Sigmoid colon (tissue), 7 donors: ENCODE measurements around the gene DOCK3. TPM values are rescaled to one million over a fixed set of nuclear protein-coding genes. Genes with fewer than 3 reads are reported as not detected.
A peak's percentile ranks its signal among the peaks of the same experiment; 100 is the strongest.
"Not testable (repeated sequence)": the region's sequence is repeated elsewhere in the genome, so short reads cannot be mapped to it uniquely, and the experiment has no call there.

ENCODE experiments used
- DNase-seq: peaks from one replicate; pipeline ENCODE4 v3.0.0-alpha.2; 2019
- H3K27ac ChIP-seq, 4 donors: fragments of 200-600 bp; sonication (generic); one replicate each; pipeline ENCODE4 v1.5.1; 2016 to 2019; ENCODE audit warnings: mild to moderate bottlenecking in 1 of 4
- H3K27me3 ChIP-seq, 3 donors: fragments of 200-600 bp; sonication (generic); one replicate each; pipeline ENCODE4 v1.5.1; 2019; ENCODE audit warnings: mild to moderate bottlenecking in 1 of 3
- H3K36me3 ChIP-seq, 4 donors: fragments of 200-600 bp; sonication (generic); one replicate each; pipeline ENCODE4 v1.5.1; 2016 to 2019
- H3K4me1 ChIP-seq, 4 donors: fragments of 200-600 bp; sonication (generic); one replicate each; pipeline ENCODE4 v1.5.1; 2017 to 2019
- H3K4me3 ChIP-seq, 4 donors: fragments of 200-600 bp; sonication (generic); one replicate each; pipeline ENCODE4 v1.5.1; 2017 to 2019; ENCODE audit warnings: mild to moderate bottlenecking in 2 of 4, moderate library complexity in 1 of 4
- H3K9me3 ChIP-seq, 4 donors: fragments of 200-600 bp in 3 of 4; sonication (generic) in 3 of 4; one replicate each; pipeline versions ENCODE4 v1.5.1 to v1.6.1; 2013 to 2019
- CTCF ChIP-seq, 4 experiments: fragments of 450-650 bp in 3 of 4; fragments of 200-600 bp in 1 of 4; IDR thresholded peaks; one replicate each; pipeline ENCODE4 v1.5.1; 2016 to 2019; ENCODE audit warnings: antibody characterized with exemption in 4 of 4, mild to moderate bottlenecking in 3 of 4, moderate library complexity in 2 of 4
- EP300 ChIP-seq, 4 donors: sonication (generic); formaldehyde crosslinking; IDR thresholded peaks; one replicate each; pipeline ENCODE4 v1.6.1; 2017; ENCODE audit warnings: antibody characterized with exemption in 4 of 4
- POLR2A ChIP-seq, 2 donors: fragments of 450-650 bp; IDR thresholded peaks; one replicate each; pipeline ENCODE4 v1.6.1; 2016; ENCODE audit warnings: antibody characterized with exemption in 2 of 2, mild to moderate bottlenecking in 2 of 2, moderate library complexity in 2 of 2
- POLR2AphosphoS5 ChIP-seq, 4 donors: sonication (generic); formaldehyde crosslinking; IDR thresholded peaks; one replicate each; pipeline ENCODE4 v1.6.1; 2017; ENCODE audit warnings: antibody characterized with exemption in 4 of 4
- WGBS, 2 donors: extraction: QIAGEN DNeasy Blood & Tissue Kit; methylation state at CpG; one replicate each; pipeline ENCODE4 v1.1.7; 2013; 5-methylcytosine and 5-hydroxymethylcytosine counted together
- intact Hi-C: fragments of 100-400 bp; cut with DNase I; formaldehyde crosslinking; loops from one replicate; pipeline ENCODE4 v1.15.1; 2023
- polyA plus RNA-seq, 3 donors: library from polyadenylated mRNA; stranded (reverse); fragments of 200-250 nt; gene quantifications; one replicate each; pipeline ENCODE4 v1.2.3, GENCODE V29; 2013
- total RNA-seq, 4 donors: library from RNA; depleted of rRNA; stranded (reverse); fragments of >200 nt; gene quantifications; one replicate each; pipeline ENCODE4 v1.1.0, GENCODE V29; 2016
- donor health status: healthy with polysubstance abuse.
- donor health status: Bipolar disorder and iron deficiency.
- donor health status: healthy.

DOCK3 gene
- total and polyA plus RNA-seq, 7 donors, result 0.25 to 4.4 (median 3.3) TPM; not detected in 2

GRCh38 chr3:50883755-50884154, 209.0 kb downstream of the DOCK3 start:
- intact Hi-C loops, result loop anchor here (10.0 kb wide), 1 partner anchor 269 kb away; the partner anchor contains the start of genes CISH and MAPKAPK3
- TF ChIP-seq POLR2AphosphoS5 (IDR thresholded peaks at IDR 0.05) (no peak), EP300 (IDR thresholded peaks at IDR 0.05) (no peak), POLR2A (IDR thresholded peaks at IDR 0.05) (no peak), CTCF (IDR thresholded peaks at IDR 0.05) (no peak)
- no peaks in the 10 kb centered on the region for H3K9me3 ChIP-seq
- WGBS, 2 donors, result 85 to 89% methylated on average over 4 of the region's 4 CpGs
- no peaks in the 10 kb centered on the region for H3K27me3 ChIP-seq
- no peaks in the 10 kb centered on the region for H3K4me1 ChIP-seq
- H3K4me3 ChIP-seq, result no peak overlapping the region
- H3K36me3 ChIP-seq, result no peaks in the 10 kb centered on the region
- no peak for DNase-seq
- H3K27ac ChIP-seq, result no peak overlapping the region

GRCh38 chr3:50885070-50885850, 210.5 kb downstream of the DOCK3 start:
- DNase-seq, result no peak
- 65 to 75% methylated on average over 5 of the region's 5 CpGs for WGBS, 2 donors
- Histone ChIP-seq H3K27ac (no peak overlapping the region), H3K9me3 (no peaks in the 10 kb centered on the region), H3K36me3 (no peaks in the 10 kb centered on the region), H3K4me3 (no peak overlapping the region), H3K27me3 (no peaks in the 10 kb centered on the region), H3K4me1 (no peaks in the 10 kb centered on the region)
- intact Hi-C loops, result loop anchor here (10.0 kb wide), 1 partner anchor 270 kb away; the partner anchor contains the start of genes CISH and MAPKAPK3
- TF ChIP-seq POLR2AphosphoS5 (IDR thresholded peaks at IDR 0.05) (no peak), CTCF (IDR thresholded peaks at IDR 0.05) (peak in 1 of 4 experiments; percentile 20), POLR2A (IDR thresholded peaks at IDR 0.05) (no peak), EP300 (IDR thresholded peaks at IDR 0.05) (no peak)

GRCh38 chr3:50890688-50891344, 216.1 kb downstream of the DOCK3 start:
- DNase-seq, result no peak
- no peak for TF ChIP-seq POLR2A (IDR thresholded peaks at IDR 0.05)
- TF ChIP-seq POLR2AphosphoS5 (IDR thresholded peaks at IDR 0.05), result no peak
- Histone ChIP-seq H3K27me3 (no peaks in the 10 kb centered on the region), H3K9me3 (peaks cover 0 to 5% (median 0%) of the 10 kb centered on the region in 4 donors), H3K27ac (no peak overlapping the region), H3K4me3 (no peak overlapping the region), H3K4me1 (no peaks in the 10 kb centered on the region), H3K36me3 (no peaks in the 10 kb centered on the region)
- intact Hi-C loops, result no loop called here
- 34 to 43% methylated on average over 3 of the region's 3 CpGs for WGBS, 2 donors

- 5 to 12% methylated on average over 1 of the region's 1 CpG for WGBS, 2 donors
- H3K27ac ChIP-seq, DNase-seq, H3K4me3 ChIP-seq, H3K4me1 ChIP-seq, H3K9me3 ChIP-seq, intact Hi-C loops, H3K27me3 ChIP-seq, H3K36me3 ChIP-seq: not testable (repeated sequence)
These were observed 226.4 kb downstream of the DOCK3 start for GRCh38 chr3:50901097-50901496.

DNA sequence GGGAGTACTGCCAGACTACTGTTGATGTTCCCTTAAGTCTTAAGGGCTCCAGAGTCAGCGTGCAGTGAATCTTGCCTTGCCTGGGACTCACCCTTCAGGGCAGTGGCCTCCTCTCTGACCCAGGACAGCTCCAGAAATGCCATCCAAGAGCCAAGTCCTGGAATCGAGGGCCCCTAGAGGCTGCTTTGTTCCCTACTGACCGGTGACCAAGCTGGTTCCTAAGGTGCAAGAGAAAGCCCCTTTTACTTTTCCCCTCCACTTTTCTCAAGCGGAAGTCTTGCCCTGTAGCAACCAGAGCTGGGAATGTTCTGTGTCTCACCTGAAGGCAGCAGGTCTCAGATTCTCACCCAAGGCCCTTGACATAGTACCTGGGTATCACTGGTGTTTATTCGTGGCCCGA, 238.0 kb downstream of the DOCK3 start:
- H3K4me3 ChIP-seq, result no peak overlapping the region
- H3K27me3 ChIP-seq, result no peaks in the 10 kb centered on the region
- no peaks in the 10 kb centered on the region for H3K4me1 ChIP-seq
- H3K36me3 ChIP-seq, result no peaks in the 10 kb centered on the region
- intact Hi-C loops, result no loop called here
- H3K27ac ChIP-seq, result no peak overlapping the region
- WGBS, 2 donors, result 82 to 85% methylated on average over 6 of the region's 6 CpGs
- no peaks in the 10 kb centered on the region for H3K9me3 ChIP-seq
- no peak for DNase-seq
- no peak for TF ChIP-seq POLR2A (IDR thresholded peaks at IDR 0.05)
- no peak for TF ChIP-seq EP300 (IDR thresholded peaks at IDR 0.05)
- no peak for TF ChIP-seq CTCF (IDR thresholded peaks at IDR 0.05)
- no peak for TF ChIP-seq POLR2AphosphoS5 (IDR thresholded peaks at IDR 0.05)
